Spleen (tissue), 11 donors: ENCODE results near the gene P2RX7. TPM values are rescaled to one million over a fixed set of nuclear protein-coding genes. Genes with fewer than 3 reads are reported as not detected.

Source experiments
- DNase-seq: peaks from one replicate; pipeline ENCODE4 v3.0.0-alpha.2; 2020
- H3K27ac ChIP-seq, 8 donors: fragments of 200-600 bp; sonication (generic) in 7 of 8; 1 replicate in 4 of 8; 2 replicates in 4 of 8; pipeline versions ENCODE4 v1.5.0 to v1.8.0; 2016 to 2021; ENCODE audit warnings: inconsistent platforms in 4 of 8, mild to moderate bottlenecking in 4 of 8, moderate library complexity in 1 of 8
- H3K27me3 ChIP-seq, 7 donors: fragments of 200-600 bp; sonication (generic) in 6 of 7; replicated peaks in 1 of 7; 1 replicate in 4 of 7; 2 replicates in 3 of 7; pipeline versions ENCODE4 v1.5.0 to v1.8.0; 2016 to 2021; ENCODE audit warnings: inconsistent platforms in 3 of 7, mild to moderate bottlenecking in 1 of 7
- H3K36me3 ChIP-seq, 6 donors: fragments of 200-600 bp; sonication (generic) in 5 of 6; 1 replicate in 4 of 6; 2 replicates in 2 of 6; pipeline versions ENCODE4 v1.5.0 to v1.8.0; 2016 to 2021; ENCODE audit warnings: inconsistent platforms in 2 of 6
- H3K4me1 ChIP-seq, 6 donors: fragments of 200-600 bp; sonication (generic) in 5 of 6; 1 replicate in 3 of 6; 2 replicates in 3 of 6; pipeline versions ENCODE4 v1.5.0 to v1.8.0; 2016 to 2021; ENCODE audit warnings: inconsistent platforms in 3 of 6
- H3K4me3 ChIP-seq, 8 donors: fragments of 200-600 bp; sonication (generic) in 7 of 8; 1 replicate in 4 of 8; 2 replicates in 4 of 8; pipeline versions ENCODE4 v1.5.0 to v1.8.0; 2016 to 2021; ENCODE audit warnings: inconsistent platforms in 4 of 8, mild to moderate bottlenecking in 4 of 8, moderate library complexity in 2 of 8
- H3K9me3 ChIP-seq, 8 donors: fragments of 200-600 bp; sonication (generic) in 7 of 8; 1 replicate in 4 of 8; 2 replicates in 4 of 8; pipeline versions ENCODE4 v1.5.0 to v1.8.0; 2016 to 2021; ENCODE audit warnings: inconsistent platforms in 4 of 8
- POLR2A ChIP-seq, 3 donors: fragments of 450-650 bp; IDR thresholded peaks; one replicate each; pipeline ENCODE4 v1.5.1; 2017; ENCODE audit warnings: antibody characterized with exemption in 3 of 3, mild to moderate bottlenecking in 1 of 3
- POLR2AphosphoS5 ChIP-seq, 3 donors: sonication (generic); formaldehyde crosslinking; IDR thresholded peaks; one replicate each; pipeline ENCODE4 v1.5.1; 2017; ENCODE audit warnings: antibody characterized with exemption in 3 of 3
- WGBS, 5 donors: extraction: QIAGEN DNeasy Blood & Tissue Kit in 3 of 5; methylation state at CpG; one replicate each; pipeline versions ENCODE4 v1.1.5 to v1.1.7; 2013 to 2018; 5-methylcytosine and 5-hydroxymethylcytosine counted together
- intact Hi-C: fragments of 100-400 bp; cut with DNase I; formaldehyde crosslinking; loops from one replicate; pipeline ENCODE4 v1.15.0; 2023; ENCODE audit warnings: low total_unique reads
- polyA plus RNA-seq, 3 donors: library from polyadenylated mRNA; stranded (reverse); fragments of 200-250 nt; gene quantifications; one replicate each; pipeline ENCODE4 v1.2.1, GENCODE V29; 2013
- total RNA-seq, 7 donors: library from RNA; depleted of rRNA in 3 of 7; stranded (reverse); fragments of >200 nt in 3 of 7; fragmentation: NEBNext Ultra II Directional in 4 of 7; extraction: Animal tissue kit (Norgen Biotek cat#: 25700) in 4 of 7; gene quantifications; one replicate each; pipeline versions ENCODE4 v1.1.0 to v1.2.1, GENCODE V29; 2016 to 2021
- TF ChIP-seq, protein P1 (sequence below), 11 experiments: fragments of 200-600 bp in 7 of 11; fragments of 450-650 bp in 4 of 11; sonication (generic) in 4 of 11; IDR thresholded peaks in 8 of 11; conservative IDR thresholded peaks in 3 of 11; 1 replicate in 7 of 11; 2 replicates in 4 of 11; pipeline versions ENCODE4 v1.4.0 to v1.8.0; 2016 to 2021; ENCODE audit warnings: antibody characterized with exemption in 11 of 11, inconsistent platforms in 4 of 11, mild to moderate bottlenecking in 1 of 11
- donor health status: healthy with polysubstance abuse.
- donor health status: DM: no; HTN: no; CAD: no; lungs with moderate emphysema.
- donor health status: DM: no; HTN: no; CAD: no.
- donor health status: Bipolar disorder and iron deficiency.
- donor health status: healthy.
- donor health status: DM: no; HTN: no; CAD: no.
- donor health status: DM: yes; HTN: yes; CAD: no.

Gene P2RX7
- total and polyA plus RNA-seq, 10 donors: 1.8 to 12.3 (median 9.0) TPM

DNA sequence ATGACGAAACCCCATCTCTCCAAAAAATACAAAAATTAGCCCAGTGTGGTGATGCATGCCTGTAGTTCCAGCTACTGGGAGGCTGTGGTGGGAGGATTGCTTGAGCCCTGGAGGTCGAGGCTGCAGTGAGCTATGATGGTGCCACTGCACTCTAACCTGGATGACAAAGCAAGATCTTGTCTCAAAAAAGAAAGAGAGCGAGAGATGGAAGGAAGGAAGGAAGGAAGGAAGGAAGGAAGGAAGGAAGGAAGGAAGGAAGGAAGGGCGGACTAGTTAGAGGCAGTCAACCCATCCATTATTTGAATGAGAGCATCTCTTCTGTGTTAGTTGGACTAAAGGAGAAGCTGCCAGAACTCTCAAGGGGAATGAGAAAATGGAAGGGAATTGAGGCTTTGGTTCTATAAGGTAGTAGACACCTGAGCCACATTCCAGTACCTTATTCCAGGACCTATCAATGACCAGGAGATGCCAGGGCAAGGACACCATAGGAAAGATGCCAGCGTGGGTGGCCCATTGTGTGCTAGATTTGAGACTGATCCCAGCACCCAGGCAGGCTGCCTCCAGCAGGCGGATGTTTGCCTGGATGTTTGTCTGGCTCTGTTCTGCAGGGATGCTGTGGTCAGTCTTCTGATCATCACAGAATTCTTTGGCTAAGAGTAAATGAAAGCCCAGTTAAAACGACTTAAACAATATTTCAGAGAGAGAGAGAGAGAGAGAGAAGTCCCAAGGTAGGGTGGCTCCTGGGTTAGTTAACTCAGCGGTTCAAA is 11.5 kb upstream of the P2RX7 start:
- intact Hi-C loops: no loop called here
- TF ChIP-seq POLR2AphosphoS5 (IDR thresholded peaks at IDR 0.05) (no peak), POLR2A (IDR thresholded peaks at IDR 0.05) (no peak)
- TF ChIP-seq, protein P1, sequence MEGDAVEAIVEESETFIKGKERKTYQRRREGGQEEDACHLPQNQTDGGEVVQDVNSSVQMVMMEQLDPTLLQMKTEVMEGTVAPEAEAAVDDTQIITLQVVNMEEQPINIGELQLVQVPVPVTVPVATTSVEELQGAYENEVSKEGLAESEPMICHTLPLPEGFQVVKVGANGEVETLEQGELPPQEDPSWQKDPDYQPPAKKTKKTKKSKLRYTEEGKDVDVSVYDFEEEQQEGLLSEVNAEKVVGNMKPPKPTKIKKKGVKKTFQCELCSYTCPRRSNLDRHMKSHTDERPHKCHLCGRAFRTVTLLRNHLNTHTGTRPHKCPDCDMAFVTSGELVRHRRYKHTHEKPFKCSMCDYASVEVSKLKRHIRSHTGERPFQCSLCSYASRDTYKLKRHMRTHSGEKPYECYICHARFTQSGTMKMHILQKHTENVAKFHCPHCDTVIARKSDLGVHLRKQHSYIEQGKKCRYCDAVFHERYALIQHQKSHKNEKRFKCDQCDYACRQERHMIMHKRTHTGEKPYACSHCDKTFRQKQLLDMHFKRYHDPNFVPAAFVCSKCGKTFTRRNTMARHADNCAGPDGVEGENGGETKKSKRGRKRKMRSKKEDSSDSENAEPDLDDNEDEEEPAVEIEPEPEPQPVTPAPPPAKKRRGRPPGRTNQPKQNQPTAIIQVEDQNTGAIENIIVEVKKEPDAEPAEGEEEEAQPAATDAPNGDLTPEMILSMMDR (IDR thresholded peaks at IDR 0.05 in 8 of 11, conservative IDR thresholded peaks at IDR 0.05 in 3 of 11): no peak
- WGBS, 5 donors: 71 to 83% (median 73%) methylated on average over 8 of the region's 8 CpGs
- H3K36me3 ChIP-seq: no peaks in the 10 kb centered on the region
- H3K4me1 ChIP-seq: peaks cover 0 to 2% (median 0%) of the 10 kb centered on the region in 6 donors
- no peak overlapping the region for H3K4me3 ChIP-seq
- no peaks in the 10 kb centered on the region for H3K9me3 ChIP-seq
- no peak for DNase-seq
- no peaks in the 10 kb centered on the region for H3K27me3 ChIP-seq
- H3K27ac ChIP-seq: no peak overlapping the region

DNA sequence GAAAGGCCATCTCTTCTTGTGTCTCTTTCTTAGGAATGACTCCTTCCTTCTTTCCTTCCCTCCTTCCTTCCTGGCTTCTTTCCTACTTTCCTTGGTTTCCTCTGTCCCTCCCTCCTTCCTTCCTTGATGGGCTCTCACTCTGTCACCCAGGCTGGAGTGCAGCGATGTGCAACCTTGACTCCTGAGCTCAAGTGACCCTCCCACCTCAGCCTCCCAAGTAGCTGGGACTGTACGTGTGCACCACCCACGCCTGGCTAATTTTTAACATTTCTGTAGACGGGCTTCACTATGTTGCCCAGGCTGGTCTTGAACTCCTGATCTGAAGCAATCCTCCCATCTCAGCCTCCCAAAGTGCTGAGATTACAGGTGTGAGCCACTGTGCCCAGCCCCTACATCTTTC is 10.9 kb upstream of the P2RX7 start:
- no peak overlapping the region for H3K27ac ChIP-seq
- no peaks in the 10 kb centered on the region for H3K27me3 ChIP-seq
- H3K4me3 ChIP-seq: no peak overlapping the region
- no peak for TF ChIP-seq POLR2A (IDR thresholded peaks at IDR 0.05)
- TF ChIP-seq, protein P1 (IDR thresholded peaks at IDR 0.05 in 8 of 11, conservative IDR thresholded peaks at IDR 0.05 in 3 of 11): no peak
- TF ChIP-seq POLR2AphosphoS5 (IDR thresholded peaks at IDR 0.05): no peak
- no peaks in the 10 kb centered on the region for H3K36me3 ChIP-seq
- intact Hi-C loops: no loop called here
- H3K4me1 ChIP-seq: peaks cover 0 to 8% (median 0%) of the 10 kb centered on the region in 6 donors
- H3K9me3 ChIP-seq: no peaks in the 10 kb centered on the region
- WGBS, 5 donors: 66 to 85% (median 78%) methylated on average over 4 of the region's 4 CpGs
- no peak for DNase-seq

DNA sequence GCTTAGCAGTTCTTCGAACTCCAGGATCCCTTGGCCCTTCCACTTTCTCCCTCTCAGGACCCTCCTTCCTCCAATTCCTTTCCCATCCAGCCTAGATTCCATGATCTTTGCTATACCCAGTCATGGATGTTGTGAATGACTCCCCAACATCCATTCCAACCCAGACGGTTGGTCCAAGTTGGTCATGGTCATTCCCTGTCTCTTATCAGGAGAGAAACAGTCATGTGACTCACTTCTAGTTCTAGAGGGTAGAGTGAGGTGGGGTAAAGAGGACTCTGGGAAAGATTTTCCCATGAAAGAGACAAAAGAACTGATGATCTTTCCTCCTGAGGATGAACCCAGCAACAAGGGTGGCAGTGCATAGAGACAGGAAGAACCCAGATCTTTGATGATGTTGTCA is 9.2 kb upstream of the P2RX7 start:
- Histone ChIP-seq H3K4me1 (peaks cover 7 to 25% (median 12%) of the 10 kb centered on the region in 6 donors), H3K36me3 (no peaks in the 10 kb centered on the region), H3K9me3 (no peaks in the 10 kb centered on the region), H3K4me3 (no peak overlapping the region), H3K27me3 (no peaks in the 10 kb centered on the region), H3K27ac (no peak overlapping the region)
- WGBS, 5 donors: 84 to 100% (median 91%) methylated on average over 2 of the region's 2 CpGs
- TF ChIP-seq POLR2AphosphoS5 (IDR thresholded peaks at IDR 0.05) (no peak), POLR2A (IDR thresholded peaks at IDR 0.05) (no peak)
- TF ChIP-seq, protein P1 (IDR thresholded peaks at IDR 0.05 in 8 of 11, conservative IDR thresholded peaks at IDR 0.05 in 3 of 11): no peak
- no peak for DNase-seq
- intact Hi-C loops: no loop called here

DNA sequence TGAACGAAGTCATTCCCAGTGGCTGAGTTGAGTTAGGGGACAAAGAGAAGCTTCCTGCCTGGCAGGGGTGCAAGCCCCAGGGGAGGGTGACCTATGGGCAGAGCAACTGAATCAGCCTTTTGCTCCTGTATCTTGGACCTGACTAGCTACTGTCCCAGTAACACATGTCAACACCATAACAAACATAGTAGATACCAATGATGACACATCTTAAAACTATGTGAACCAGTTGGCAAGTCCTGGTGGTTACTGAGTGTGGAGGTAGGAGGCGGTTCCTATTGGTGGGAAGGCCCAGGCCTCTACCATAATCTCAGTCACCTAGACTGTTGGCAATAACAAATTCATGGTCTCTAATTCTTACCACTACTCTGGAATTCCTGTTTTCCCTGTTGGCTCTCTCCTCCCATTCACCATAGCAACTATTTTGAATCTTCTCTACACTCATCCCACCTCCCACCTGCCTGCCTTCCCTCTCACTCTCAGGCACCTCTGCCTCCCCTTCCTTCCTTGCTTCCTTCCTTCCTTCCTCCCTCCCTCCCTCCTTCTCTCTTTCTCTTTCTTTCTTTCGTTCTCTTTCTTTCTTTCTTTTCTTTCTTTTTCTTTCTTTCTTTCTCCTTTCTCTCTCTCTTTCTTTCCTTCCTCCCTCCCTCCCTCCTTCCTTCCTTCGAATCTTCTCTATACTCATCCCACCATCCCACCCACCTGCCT is 8.1 kb upstream of the P2RX7 start:
- Histone ChIP-seq H3K27me3 (no peaks in the 10 kb centered on the region), H3K4me1 (peaks cover 14 to 35% (median 21%) of the 10 kb centered on the region in 6 donors), H3K36me3 (no peaks in the 10 kb centered on the region), H3K4me3 (no peak overlapping the region), H3K9me3 (no peaks in the 10 kb centered on the region), H3K27ac (no peak overlapping the region)
- TF ChIP-seq POLR2A (IDR thresholded peaks at IDR 0.05): no peak
- TF ChIP-seq, protein P1 (IDR thresholded peaks at IDR 0.05 in 8 of 11, conservative IDR thresholded peaks at IDR 0.05 in 3 of 11): no peak
- intact Hi-C loops: no loop called here
- DNase-seq: no peak
- WGBS, 5 donors: 72 to 83% (median 76%) methylated on average over 4 of the region's 4 CpGs
